Measurements from ENCODE around the gene GBGT1. TPM values are rescaled to one million over a fixed set of nuclear protein-coding genes. Genes with fewer than 3 reads are reported as not detected.

The GBGT1 gene
- total RNA-seq, 1 donor from 2014 or later = 10.0 TPM

GRCh38 chr9:133146746-133147411, 16.8 kb downstream of the GBGT1 start:
- H3K4me3 ChIP-seq (ENCODE audit: low read depth, low read length) = peak overlapping the region; percentile 44
- no peak for DNase-seq (ENCODE audit: low read depth)
- TF ChIP-seq, protein P1, sequence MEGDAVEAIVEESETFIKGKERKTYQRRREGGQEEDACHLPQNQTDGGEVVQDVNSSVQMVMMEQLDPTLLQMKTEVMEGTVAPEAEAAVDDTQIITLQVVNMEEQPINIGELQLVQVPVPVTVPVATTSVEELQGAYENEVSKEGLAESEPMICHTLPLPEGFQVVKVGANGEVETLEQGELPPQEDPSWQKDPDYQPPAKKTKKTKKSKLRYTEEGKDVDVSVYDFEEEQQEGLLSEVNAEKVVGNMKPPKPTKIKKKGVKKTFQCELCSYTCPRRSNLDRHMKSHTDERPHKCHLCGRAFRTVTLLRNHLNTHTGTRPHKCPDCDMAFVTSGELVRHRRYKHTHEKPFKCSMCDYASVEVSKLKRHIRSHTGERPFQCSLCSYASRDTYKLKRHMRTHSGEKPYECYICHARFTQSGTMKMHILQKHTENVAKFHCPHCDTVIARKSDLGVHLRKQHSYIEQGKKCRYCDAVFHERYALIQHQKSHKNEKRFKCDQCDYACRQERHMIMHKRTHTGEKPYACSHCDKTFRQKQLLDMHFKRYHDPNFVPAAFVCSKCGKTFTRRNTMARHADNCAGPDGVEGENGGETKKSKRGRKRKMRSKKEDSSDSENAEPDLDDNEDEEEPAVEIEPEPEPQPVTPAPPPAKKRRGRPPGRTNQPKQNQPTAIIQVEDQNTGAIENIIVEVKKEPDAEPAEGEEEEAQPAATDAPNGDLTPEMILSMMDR (conservative IDR thresholded peaks at IDR 0.05; ENCODE audit: low read depth, low read length) = no peak

DNA sequence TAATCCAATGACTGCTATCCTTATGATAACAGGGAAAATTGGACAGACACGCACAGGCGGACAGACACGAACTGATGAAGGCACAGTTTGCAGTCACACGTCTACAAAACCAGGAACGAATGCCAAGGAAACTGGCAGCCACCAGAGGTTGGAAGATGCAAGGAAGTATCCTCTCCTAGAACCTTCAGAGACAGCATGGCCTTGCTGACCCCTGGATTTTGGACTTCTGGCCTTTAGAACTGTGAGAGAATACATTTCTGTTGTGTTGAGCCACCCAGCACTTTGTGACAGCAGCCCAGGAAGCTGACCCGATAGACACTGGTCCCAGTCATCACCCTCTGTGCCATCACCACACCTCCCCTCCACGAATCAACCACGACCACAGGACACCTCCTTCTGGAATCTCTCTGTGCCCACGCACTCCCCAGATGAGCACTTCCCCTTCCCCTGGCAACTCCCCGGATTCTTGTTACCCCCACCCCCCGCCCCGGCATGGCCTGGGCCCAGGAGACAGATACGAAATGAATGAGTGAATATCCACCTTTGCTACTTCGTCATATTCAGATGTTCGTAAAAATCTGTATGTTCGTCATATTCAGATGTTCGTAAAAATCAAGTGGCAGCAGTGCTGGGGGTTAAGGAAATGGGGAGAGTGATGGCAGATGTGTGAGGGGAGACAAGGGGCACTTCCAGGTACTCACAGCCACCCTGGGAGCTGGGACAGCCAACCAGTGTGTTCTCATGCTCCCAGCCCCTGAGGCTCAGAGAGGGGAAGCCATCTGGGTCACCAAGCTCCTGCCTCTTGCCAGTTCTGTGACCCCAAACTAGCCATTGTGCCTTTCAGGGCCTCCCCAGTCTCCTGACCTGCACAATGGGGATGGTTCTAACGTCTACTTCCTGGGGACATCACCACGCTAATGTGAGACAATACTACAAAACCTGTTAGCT, 18.5 kb downstream of the GBGT1 start:
- TF ChIP-seq, protein P1 (conservative IDR thresholded peaks at IDR 0.05; ENCODE audit: low read depth, low read length) = no peak
- peak overlapping the region; percentile 45 for H3K4me3 ChIP-seq (ENCODE audit: low read depth, low read length)
- no peak for DNase-seq (ENCODE audit: low read depth)

DNA sequence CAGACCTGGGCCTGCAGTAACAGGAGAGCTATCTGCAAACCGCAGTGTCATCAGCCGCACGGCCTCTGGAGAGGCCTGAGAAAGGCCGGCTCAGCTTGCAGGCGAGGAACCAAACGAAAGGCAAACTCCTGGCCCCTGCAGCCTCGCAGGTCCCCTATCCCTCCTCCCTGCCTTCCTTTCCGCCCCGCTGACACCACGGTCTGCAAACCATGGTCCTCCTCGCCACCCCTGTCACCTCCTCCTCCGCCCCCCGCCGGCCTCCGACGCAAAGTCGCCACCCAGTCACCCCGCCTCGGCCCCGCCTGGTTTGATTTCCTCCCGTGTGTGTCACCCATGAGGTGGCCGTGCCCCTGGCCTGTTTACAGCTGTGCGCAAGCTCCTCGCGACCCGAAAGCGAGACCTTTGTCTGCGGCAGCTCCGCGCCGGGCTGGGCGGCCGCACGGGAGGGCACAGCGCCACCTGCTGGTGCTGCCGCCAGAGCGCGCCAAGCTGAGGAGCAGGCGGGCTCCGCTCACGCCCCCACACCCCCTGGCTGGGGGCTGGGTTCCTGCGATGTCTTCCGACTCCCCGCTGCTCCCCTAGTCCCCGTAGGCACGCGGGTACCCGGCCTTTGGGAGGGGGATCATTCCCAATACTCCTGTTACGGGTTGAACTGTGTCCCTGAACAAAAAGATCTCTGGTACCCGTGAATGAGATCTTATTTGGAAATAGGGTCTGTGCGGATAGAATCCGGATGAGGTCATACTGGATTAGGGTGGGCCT, 19.4 kb downstream of the GBGT1 start:
- TF ChIP-seq, protein P1 (conservative IDR thresholded peaks at IDR 0.05; ENCODE audit: low read depth, low read length) = peak; percentile 88
- DNase-seq (ENCODE audit: low read depth) = no peak
- peak overlapping the region; percentile 45 for H3K4me3 ChIP-seq (ENCODE audit: low read depth, low read length)

- no peak overlapping the region for H3K4me3 ChIP-seq (ENCODE audit: low read depth, low read length)
- TF ChIP-seq, protein P1 (conservative IDR thresholded peaks at IDR 0.05; ENCODE audit: low read depth, low read length) = no peak
- DNase-seq (ENCODE audit: low read depth) = no peak
These were observed 20.0 kb downstream of the GBGT1 start for GRCh38 chr9:133143639-133144141.

DNA sequence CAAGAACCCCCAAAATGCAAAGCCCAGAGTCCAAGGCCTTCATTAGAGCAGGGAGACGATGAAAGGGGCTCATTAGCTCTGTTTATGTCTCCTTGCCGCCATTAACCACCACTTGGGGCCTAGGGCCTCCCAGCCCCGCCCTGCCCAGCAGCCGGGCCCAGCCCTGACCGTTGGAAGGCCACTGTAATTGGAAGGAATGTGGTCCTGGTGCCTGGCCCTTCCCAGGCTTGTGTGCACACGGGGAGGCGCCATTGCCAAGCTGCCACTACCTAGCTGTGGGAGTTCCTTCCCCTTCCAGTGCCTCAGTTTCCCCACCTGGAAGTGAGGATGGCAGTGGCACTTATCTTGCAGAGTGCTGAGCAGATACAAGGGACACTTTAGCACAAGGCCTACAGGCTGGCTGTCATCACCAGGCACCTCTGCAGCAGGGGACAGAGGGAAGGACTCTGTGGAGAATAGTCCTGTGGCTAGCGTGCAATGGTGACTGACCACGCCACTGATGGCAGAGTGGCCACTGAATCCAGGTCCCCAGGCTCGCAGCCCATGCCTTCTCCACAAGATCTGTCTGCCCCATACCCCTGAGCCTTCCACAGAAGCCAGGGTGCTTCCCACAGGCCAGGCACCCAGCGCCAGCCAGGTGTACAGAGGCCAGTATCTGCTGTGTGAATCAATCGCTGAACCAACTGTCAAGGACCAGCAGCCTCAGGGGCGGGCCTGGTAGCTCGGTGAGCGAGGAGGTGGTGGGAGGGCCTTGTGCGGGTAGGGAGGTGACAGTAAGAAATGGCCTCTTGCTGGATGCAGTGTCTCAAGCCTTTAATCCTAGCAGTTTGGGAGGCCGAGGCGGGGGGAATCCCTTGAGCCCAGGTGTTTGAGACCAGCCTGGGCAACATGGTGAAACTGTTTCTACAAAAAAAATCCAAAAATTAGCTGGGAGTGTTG, 20.8 kb downstream of the GBGT1 start:
- no peak for DNase-seq (ENCODE audit: low read depth)

More for the DNA sequence above, 20.8 kb downstream of the GBGT1 start:
- TF ChIP-seq, protein P1 (conservative IDR thresholded peaks at IDR 0.05; ENCODE audit: low read depth, low read length) = no peak
- H3K4me3 ChIP-seq (ENCODE audit: low read depth, low read length) = no peak overlapping the region

Data from epithelial cell of proximal tubule (primary cell).